C4-2B (cell line): ENCODE results near the gene KCNAB1.

Source experiments
- ZFX ChIP-seq: fragments of 450-650 bp; IDR thresholded peaks from 2 replicates; pipeline ENCODE4 v1.6.1; 2017
- TF ChIP-seq, protein P1 (sequence below): fragments of 450-650 bp; conservative IDR thresholded peaks from 2 replicates; pipeline ENCODE4 v1.5.1; 2017; ENCODE audit warnings: mild to moderate bottlenecking

DNA sequence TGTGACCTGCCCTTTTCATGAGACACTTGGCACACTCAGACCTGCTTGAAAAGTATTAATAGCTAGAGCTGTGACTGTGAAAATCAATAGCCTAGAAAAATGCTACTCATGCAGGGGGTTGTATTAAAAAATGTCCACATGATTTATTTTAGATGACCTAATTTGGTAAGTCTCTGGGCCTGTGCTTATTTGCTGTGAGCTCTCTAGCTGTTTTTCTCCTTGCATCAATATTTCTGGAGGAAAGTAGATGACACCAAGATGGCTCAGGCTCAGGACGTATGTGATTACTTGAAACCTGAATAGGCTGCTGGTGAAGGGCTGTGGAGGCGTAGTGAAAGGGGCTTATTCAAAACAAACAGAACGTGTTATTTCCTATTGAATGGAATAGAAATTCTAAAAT lies 29.5 kb downstream of the KCNAB1 start:
- TF ChIP-seq, protein P1, sequence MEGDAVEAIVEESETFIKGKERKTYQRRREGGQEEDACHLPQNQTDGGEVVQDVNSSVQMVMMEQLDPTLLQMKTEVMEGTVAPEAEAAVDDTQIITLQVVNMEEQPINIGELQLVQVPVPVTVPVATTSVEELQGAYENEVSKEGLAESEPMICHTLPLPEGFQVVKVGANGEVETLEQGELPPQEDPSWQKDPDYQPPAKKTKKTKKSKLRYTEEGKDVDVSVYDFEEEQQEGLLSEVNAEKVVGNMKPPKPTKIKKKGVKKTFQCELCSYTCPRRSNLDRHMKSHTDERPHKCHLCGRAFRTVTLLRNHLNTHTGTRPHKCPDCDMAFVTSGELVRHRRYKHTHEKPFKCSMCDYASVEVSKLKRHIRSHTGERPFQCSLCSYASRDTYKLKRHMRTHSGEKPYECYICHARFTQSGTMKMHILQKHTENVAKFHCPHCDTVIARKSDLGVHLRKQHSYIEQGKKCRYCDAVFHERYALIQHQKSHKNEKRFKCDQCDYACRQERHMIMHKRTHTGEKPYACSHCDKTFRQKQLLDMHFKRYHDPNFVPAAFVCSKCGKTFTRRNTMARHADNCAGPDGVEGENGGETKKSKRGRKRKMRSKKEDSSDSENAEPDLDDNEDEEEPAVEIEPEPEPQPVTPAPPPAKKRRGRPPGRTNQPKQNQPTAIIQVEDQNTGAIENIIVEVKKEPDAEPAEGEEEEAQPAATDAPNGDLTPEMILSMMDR: no peak
- TF ChIP-seq ZFX: no peak
